ENCODE measurements around the gene ST14.

Gene ST14

DNA sequence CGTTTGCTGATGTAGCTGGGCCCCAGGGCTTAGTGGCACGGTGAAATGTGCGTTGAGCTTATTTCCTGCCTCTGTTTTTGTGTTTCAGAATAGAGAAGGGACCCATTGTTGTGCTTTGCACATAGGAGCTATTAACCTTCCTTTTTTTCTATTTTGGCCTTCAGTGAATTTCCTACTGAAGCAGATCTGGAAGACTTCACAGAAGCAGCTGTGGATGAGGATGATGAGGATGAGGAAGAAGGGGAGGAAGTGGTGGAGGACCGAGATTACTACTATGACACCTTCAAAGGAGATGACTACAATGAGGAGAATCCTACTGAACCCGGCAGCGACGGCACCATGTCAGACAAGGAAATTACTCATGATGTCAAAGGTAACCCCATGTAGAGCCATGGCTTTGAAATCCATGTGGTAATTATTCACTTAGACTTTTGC, 37.4 kb upstream of the ST14 start:
- H3K27me3 ChIP-seq (replicated peaks; ENCODE audit: control insufficient read depth, insufficient read depth, low read length): no peaks in the 10 kb centered on the region
- H3K9me3 ChIP-seq (ENCODE audit: control insufficient read depth, low read length): no peaks in the 10 kb centered on the region
- H3K36me3 ChIP-seq (ENCODE audit: control insufficient read depth, insufficient read depth, low read length, severe bottlenecking): peaks cover 32% of the 10 kb centered on the region
- H3K4me1 ChIP-seq (ENCODE audit: control insufficient read depth, insufficient read depth, low read length): peaks cover 30% of the 10 kb centered on the region
- H3K4me3 ChIP-seq (ENCODE audit: low read length): no peak overlapping the region
- DNase-seq (ENCODE audit: low read depth): no peak
- H3K9ac ChIP-seq (ENCODE audit: low read length): no peak overlapping the region

DNA sequence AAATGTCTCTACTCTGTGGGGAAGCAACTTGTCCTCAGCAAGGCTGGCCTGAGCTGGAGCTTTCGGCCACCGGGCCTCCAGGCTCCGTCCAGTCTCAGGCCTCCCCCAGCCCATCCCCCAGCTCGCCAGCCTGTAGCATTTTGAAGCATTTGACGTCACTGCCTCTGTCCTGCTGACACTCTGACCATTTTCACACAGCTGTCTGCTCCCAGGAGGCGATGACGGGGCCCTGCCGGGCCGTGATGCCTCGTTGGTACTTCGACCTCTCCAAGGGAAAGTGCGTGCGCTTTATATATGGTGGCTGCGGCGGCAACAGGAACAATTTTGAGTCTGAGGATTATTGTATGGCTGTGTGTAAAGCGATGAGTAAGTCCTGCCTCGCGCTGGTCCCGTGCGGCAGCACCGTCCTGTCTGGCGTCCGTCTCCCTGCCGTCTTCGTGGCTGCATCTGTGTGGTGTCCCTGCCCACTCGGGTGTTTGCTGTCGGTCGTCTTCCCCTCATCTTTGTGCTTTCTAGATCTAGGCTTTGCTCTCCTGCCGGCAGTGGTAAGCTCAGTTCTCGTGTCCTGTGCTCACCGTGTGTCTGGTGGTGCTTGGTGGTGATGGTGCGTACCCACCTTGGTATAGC, 36.1 kb upstream of the ST14 start:
- Histone ChIP-seq H3K36me3 (ENCODE audit: control insufficient read depth, insufficient read depth, low read length, severe bottlenecking) (peaks cover 45% of the 10 kb centered on the region), H3K27me3 (replicated peaks; ENCODE audit: control insufficient read depth, insufficient read depth, low read length) (no peaks in the 10 kb centered on the region), H3K4me3 (ENCODE audit: low read length) (peak overlapping the region; percentile 52), H3K9ac (ENCODE audit: low read length) (peak overlapping the region; percentile 23), H3K4me1 (ENCODE audit: control insufficient read depth, insufficient read depth, low read length) (peaks cover 34% of the 10 kb centered on the region), H3K9me3 (ENCODE audit: control insufficient read depth, low read length) (no peaks in the 10 kb centered on the region)
- DNase-seq (ENCODE audit: low read depth): no peak

DNA sequence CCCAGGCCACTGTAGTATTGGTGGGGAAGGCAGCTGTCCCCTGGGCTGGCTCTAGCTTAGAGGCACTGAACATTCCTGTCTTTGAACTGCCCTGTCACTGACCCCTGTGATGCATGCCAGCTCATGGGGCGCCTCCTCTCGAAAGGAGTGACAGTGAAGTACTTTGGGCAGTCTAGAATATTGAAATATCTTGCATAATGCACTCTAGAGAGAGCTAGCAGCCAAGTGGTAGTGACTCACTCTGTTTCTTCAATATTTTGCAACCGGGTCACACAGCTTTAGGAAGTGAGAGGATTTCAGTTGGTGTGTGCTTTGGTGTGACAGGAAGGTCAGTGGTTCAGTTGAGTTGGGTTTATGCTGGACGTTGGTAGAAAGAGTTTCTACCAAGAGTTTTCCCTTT, 35.5 kb upstream of the ST14 start:
- Histone ChIP-seq H3K4me3 (ENCODE audit: low read length) (peak overlapping the region; percentile 52), H3K9me3 (ENCODE audit: control insufficient read depth, low read length) (no peaks in the 10 kb centered on the region), H3K9ac (ENCODE audit: low read length) (peak overlapping the region; percentile 23), H3K27me3 (replicated peaks; ENCODE audit: control insufficient read depth, insufficient read depth, low read length) (no peaks in the 10 kb centered on the region), H3K36me3 (ENCODE audit: control insufficient read depth, insufficient read depth, low read length, severe bottlenecking) (peaks cover 50% of the 10 kb centered on the region), H3K4me1 (ENCODE audit: control insufficient read depth, insufficient read depth, low read length) (peaks cover 39% of the 10 kb centered on the region)
- peak; percentile 93 for DNase-seq (ENCODE audit: low read depth)

DNA sequence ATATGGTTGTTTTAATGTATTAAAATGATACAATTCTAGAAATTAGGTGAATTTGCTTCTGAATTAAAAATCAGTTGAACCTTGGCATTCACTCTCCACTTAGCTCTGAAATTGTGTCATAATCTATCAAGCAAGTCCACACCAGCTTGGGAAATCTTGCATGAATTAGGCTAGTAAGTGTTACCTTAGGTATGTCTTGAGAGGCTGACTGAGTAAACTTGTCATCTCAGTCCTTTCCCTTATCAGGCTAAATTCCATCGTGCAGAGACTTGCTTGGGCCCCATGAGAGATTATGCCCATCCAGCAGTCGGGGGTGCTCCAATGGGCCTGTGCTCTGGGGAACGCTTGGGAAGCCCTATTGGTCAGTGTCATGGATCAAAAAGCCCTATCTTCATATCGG, 33.9 kb upstream of the ST14 start:
- no peak overlapping the region for H3K9ac ChIP-seq (ENCODE audit: low read length)
- peaks cover 41% of the 10 kb centered on the region for H3K4me1 ChIP-seq (ENCODE audit: control insufficient read depth, insufficient read depth, low read length)
- no peaks in the 10 kb centered on the region for H3K27me3 ChIP-seq (replicated peaks; ENCODE audit: control insufficient read depth, insufficient read depth, low read length)
- H3K36me3 ChIP-seq (ENCODE audit: control insufficient read depth, insufficient read depth, low read length, severe bottlenecking): peaks cover 60% of the 10 kb centered on the region
- no peak overlapping the region for H3K4me3 ChIP-seq (ENCODE audit: low read length)
- no peak for DNase-seq (ENCODE audit: low read depth)
- H3K9me3 ChIP-seq (ENCODE audit: control insufficient read depth, low read length): no peaks in the 10 kb centered on the region

DNA sequence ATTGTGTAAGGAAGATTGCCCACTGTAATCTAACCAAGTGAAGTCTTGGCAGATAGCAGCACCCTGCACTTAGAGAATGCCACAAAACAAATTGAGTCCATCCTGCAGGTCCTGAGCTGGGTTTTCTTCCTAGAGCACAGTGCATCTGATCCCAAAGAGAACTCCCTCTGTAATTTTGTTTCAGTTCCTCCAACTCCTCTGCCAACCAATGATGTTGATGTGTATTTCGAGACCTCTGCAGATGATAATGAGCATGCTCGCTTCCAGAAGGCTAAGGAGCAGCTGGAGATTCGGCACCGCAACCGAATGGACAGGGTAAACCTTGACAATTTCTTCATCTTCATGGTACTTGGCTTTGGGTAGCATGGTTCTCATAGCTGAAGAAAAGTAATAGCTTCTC, 33.1 kb upstream of the ST14 start:
- peaks cover 41% of the 10 kb centered on the region for H3K4me1 ChIP-seq (ENCODE audit: control insufficient read depth, insufficient read depth, low read length)
- H3K9ac ChIP-seq (ENCODE audit: low read length): no peak overlapping the region
- peaks cover 66% of the 10 kb centered on the region for H3K36me3 ChIP-seq (ENCODE audit: control insufficient read depth, insufficient read depth, low read length, severe bottlenecking)
- H3K4me3 ChIP-seq (ENCODE audit: low read length): no peak overlapping the region
- no peaks in the 10 kb centered on the region for H3K9me3 ChIP-seq (ENCODE audit: control insufficient read depth, low read length)
- no peak for DNase-seq (ENCODE audit: low read depth)
- no peaks in the 10 kb centered on the region for H3K27me3 ChIP-seq (replicated peaks; ENCODE audit: control insufficient read depth, insufficient read depth, low read length)

DNA sequence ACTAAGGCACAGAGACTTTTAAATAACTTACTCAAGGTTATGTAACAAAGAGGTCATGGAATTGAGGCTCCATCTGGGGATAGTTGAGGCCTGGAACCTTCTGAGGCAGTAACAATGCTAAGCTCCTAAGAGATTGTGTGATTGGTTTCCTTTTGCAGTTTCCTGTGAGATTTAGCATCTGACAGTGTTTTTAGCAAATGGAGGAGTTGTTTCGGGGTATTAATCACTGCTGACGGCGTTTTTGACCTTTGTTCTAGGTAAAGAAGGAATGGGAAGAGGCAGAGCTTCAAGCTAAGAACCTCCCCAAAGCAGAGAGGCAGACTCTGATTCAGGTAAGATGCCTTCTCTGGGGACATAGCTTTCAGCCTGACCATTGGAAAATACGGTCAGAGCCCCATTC, 32.1 kb upstream of the ST14 start:
- H3K4me1 ChIP-seq (ENCODE audit: control insufficient read depth, insufficient read depth, low read length): peaks cover 41% of the 10 kb centered on the region
- no peaks in the 10 kb centered on the region for H3K27me3 ChIP-seq (replicated peaks; ENCODE audit: control insufficient read depth, insufficient read depth, low read length)
- H3K9ac ChIP-seq (ENCODE audit: low read length): no peak overlapping the region
- H3K9me3 ChIP-seq (ENCODE audit: control insufficient read depth, low read length): no peaks in the 10 kb centered on the region
- H3K36me3 ChIP-seq (ENCODE audit: control insufficient read depth, insufficient read depth, low read length, severe bottlenecking): peaks cover 63% of the 10 kb centered on the region
- no peak for DNase-seq (ENCODE audit: low read depth)
- no peak overlapping the region for H3K4me3 ChIP-seq (ENCODE audit: low read length)

DNA sequence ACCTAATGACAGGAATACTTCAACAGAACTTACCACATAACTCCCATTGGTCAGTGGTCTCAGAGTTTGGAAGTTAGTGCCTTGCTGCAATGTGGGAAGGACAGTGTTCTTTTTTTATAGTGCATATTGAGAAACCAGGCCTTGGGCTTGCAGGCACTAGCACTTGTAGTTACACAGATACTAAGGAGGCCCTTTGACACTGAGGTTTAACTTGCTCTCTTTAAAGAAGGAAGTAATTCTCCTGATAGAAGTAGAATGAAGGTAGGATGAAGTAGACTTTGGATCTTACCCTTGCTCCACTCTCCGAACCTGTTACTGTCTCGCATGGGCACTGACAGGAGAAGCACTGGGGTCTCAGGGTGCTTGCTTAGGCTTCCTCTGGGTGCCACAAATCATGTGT, 31.0 kb upstream of the ST14 start:
- H3K9ac ChIP-seq (ENCODE audit: low read length): peak overlapping the region; percentile 10
- peaks cover 37% of the 10 kb centered on the region for H3K4me1 ChIP-seq (ENCODE audit: control insufficient read depth, insufficient read depth, low read length)
- DNase-seq (ENCODE audit: low read depth): no peak
- no peak overlapping the region for H3K4me3 ChIP-seq (ENCODE audit: low read length)
- H3K27me3 ChIP-seq (replicated peaks; ENCODE audit: control insufficient read depth, insufficient read depth, low read length): no peaks in the 10 kb centered on the region
- peaks cover 58% of the 10 kb centered on the region for H3K36me3 ChIP-seq (ENCODE audit: control insufficient read depth, insufficient read depth, low read length, severe bottlenecking)
- H3K9me3 ChIP-seq (ENCODE audit: control insufficient read depth, low read length): no peaks in the 10 kb centered on the region

DNA sequence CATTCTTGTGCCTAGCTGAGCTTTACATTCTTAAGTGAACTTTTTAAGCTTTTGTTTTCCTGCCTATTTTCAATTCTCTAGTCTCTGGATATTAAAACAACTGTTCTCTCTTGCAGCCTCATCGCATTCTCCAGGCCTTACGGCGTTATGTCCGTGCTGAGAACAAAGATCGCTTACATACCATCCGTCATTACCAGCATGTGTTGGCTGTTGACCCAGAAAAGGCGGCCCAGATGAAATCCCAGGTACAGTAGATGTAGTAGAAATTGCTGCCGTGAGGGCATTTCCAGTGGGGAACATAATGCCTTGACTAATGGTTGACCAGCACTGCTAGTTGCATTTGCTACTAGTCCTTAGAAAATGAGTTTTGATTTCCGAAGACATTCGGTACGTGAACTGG, 29.7 kb upstream of the ST14 start:
- Histone ChIP-seq H3K27me3 (replicated peaks; ENCODE audit: control insufficient read depth, insufficient read depth, low read length) (no peaks in the 10 kb centered on the region), H3K4me1 (ENCODE audit: control insufficient read depth, insufficient read depth, low read length) (peaks cover 24% of the 10 kb centered on the region), H3K9ac (ENCODE audit: low read length) (no peak overlapping the region), H3K4me3 (ENCODE audit: low read length) (no peak overlapping the region), H3K36me3 (ENCODE audit: control insufficient read depth, insufficient read depth, low read length, severe bottlenecking) (peaks cover 66% of the 10 kb centered on the region), H3K9me3 (ENCODE audit: control insufficient read depth, low read length) (no peaks in the 10 kb centered on the region)
- no peak for DNase-seq (ENCODE audit: low read depth)

DNA sequence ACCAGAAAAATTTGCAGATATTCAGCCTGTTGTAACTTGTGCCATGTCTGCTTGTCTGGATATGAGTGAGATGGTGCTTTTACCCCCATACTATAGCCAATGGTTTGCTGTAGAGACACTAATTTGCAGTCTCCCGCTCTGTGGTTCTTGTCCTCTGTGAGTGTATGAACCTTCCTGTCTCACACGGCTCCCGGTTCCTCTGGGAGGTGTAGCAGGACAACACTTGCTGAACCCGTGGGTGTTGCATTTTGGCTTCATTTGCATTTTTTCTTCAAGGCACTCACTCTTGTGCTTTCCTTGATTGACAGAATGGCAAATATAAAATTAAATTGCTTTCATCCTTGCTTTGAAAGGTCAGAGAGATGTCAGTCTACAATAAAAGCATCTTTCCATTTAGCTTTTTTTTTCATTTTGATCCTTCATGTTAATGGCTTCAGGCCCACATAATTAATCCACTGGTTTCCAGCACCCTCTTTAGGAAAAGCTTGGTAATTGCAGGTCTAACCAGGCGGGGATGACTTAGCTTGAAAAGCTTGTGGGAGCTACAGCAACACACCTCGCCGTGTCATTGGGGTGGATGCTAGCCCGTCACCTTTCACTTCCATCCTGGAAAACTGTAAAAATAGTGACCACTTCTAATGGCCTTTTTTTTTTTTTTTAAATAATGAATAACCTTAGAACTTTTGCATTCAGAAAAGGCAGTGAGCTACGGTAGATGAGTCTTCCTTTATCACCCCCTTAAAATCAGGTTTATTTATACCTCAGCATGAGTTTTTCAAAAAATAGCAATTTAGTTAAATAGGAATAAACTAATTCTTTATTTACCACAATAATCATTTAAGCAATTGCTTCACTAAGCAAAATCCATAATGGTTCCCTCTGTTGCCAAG, 27.4 kb upstream of the ST14 start:
- H3K9me3 ChIP-seq (ENCODE audit: control insufficient read depth, low read length): no peaks in the 10 kb centered on the region
- DNase-seq (ENCODE audit: low read depth): peak; percentile 84
- no peak overlapping the region for H3K9ac ChIP-seq (ENCODE audit: low read length)
- peaks cover 10% of the 10 kb centered on the region for H3K4me1 ChIP-seq (ENCODE audit: control insufficient read depth, insufficient read depth, low read length)
- peaks cover 83% of the 10 kb centered on the region for H3K36me3 ChIP-seq (ENCODE audit: control insufficient read depth, insufficient read depth, low read length, severe bottlenecking)
- H3K27me3 ChIP-seq (replicated peaks; ENCODE audit: control insufficient read depth, insufficient read depth, low read length): no peaks in the 10 kb centered on the region
- no peak overlapping the region for H3K4me3 ChIP-seq (ENCODE audit: low read length)

DNA sequence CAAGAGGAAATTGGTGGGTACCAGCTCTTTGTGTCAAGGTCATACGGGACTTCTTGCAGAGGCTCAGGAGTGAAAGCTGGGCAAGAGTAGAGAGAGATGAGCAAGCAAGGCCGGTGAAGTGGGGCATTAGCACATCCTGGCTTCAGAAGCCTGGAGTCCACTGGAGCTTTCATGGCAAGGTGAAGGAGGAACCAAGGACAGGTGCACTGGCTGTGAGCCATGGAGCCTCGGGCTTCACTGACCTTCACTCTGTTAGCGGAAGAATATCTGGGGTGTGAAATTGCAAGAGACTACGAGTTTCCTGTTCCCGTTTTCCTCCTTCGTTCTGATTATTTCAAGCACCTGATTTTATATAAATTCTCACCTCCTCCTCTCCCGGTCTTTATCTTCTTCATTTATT, 25.9 kb upstream of the ST14 start:
- peaks cover 5% of the 10 kb centered on the region for H3K4me1 ChIP-seq (ENCODE audit: control insufficient read depth, insufficient read depth, low read length)
- no peak overlapping the region for H3K9ac ChIP-seq (ENCODE audit: low read length)
- H3K4me3 ChIP-seq (ENCODE audit: low read length): no peak overlapping the region
- H3K9me3 ChIP-seq (ENCODE audit: control insufficient read depth, low read length): no peaks in the 10 kb centered on the region
- H3K27me3 ChIP-seq (replicated peaks; ENCODE audit: control insufficient read depth, insufficient read depth, low read length): no peaks in the 10 kb centered on the region
- peaks cover 80% of the 10 kb centered on the region for H3K36me3 ChIP-seq (ENCODE audit: control insufficient read depth, insufficient read depth, low read length, severe bottlenecking)
- DNase-seq (ENCODE audit: low read depth): no peak

DNA sequence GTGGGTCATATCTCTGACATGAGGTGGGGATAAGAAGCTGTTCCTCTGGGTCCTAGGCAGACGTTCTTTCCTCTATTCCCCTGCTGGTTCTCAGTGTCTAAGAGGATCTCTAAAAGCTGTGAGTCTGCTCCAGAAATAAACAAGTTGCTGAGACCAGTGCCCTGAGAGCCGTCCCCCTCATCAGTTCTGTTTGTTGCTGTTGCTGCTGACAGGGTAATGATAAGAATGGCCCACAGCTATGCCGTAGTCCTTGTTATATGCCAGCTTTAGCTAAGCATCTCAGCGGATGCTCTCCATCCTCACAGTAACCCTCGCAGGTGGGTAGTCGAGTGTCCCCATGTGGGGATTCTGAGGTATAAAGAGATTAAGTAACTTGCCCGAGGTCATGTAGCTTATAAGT, 23.5 kb upstream of the ST14 start:
- Histone ChIP-seq H3K4me1 (ENCODE audit: control insufficient read depth, insufficient read depth, low read length) (no peaks in the 10 kb centered on the region), H3K9me3 (ENCODE audit: control insufficient read depth, low read length) (no peaks in the 10 kb centered on the region), H3K9ac (ENCODE audit: low read length) (no peak overlapping the region), H3K36me3 (ENCODE audit: control insufficient read depth, insufficient read depth, low read length, severe bottlenecking) (peaks cover 70% of the 10 kb centered on the region), H3K27me3 (replicated peaks; ENCODE audit: control insufficient read depth, insufficient read depth, low read length) (no peaks in the 10 kb centered on the region), H3K4me3 (ENCODE audit: low read length) (no peak overlapping the region)
- DNase-seq (ENCODE audit: low read depth): no peak
